Lower leg skin (tissue), 4 donors: ENCODE data around the gene JMJD6. TPM values are rescaled to one million over a fixed set of nuclear protein-coding genes. Genes with fewer than 3 reads are reported as not detected.

ENCODE experiments used
- DNase-seq, 2 donors: peaks; one replicate each; pipeline ENCODE4 v3.0.0-alpha.2; 2019; ENCODE audit warnings: low spot score in 2 of 2
- H3K4me3 ChIP-seq: fragments of 200-600 bp; sonication (generic); 2 replicates; pipeline ENCODE4 v1.5.1; 2017; ENCODE audit warnings: mild to moderate bottlenecking, low read depth; ENCODE audit not compliant: poor library complexity, severe bottlenecking
- CTCF ChIP-seq, 3 donors: fragments of 450-650 bp; IDR thresholded peaks; one replicate each; pipeline ENCODE4 v1.5.1; 2016; ENCODE audit warnings: antibody characterized with exemption in 3 of 3, mild to moderate bottlenecking in 3 of 3, moderate library complexity in 2 of 3
- POLR2A ChIP-seq, 2 donors: fragments of 450-650 bp; IDR thresholded peaks; one replicate each; pipeline ENCODE4 v1.6.1; 2016 to 2017; ENCODE audit warnings: antibody characterized with exemption in 2 of 2, mild to moderate bottlenecking in 1 of 2, moderate library complexity in 1 of 2
- WGBS, 2 donors: methylation state at CpG; one replicate each; pipeline ENCODE4 v1.1.5; 2018; 5-methylcytosine and 5-hydroxymethylcytosine counted together
- intact Hi-C: fragments of 100-400 bp; cut with DNase I; formaldehyde crosslinking; loops from one replicate; pipeline ENCODE4 v1.15.0; 2023; ENCODE audit warnings: low total_unique reads
- total RNA-seq, 4 donors: library from RNA; depleted of rRNA; stranded (reverse); fragments of >200 nt; gene quantifications; one replicate each; pipeline ENCODE4 v1.1.0, GENCODE V29; 2016

Gene JMJD6
- total RNA-seq, 4 donors from 2014 or later = 16.1 to 28.8 (median 21.0) TPM

GRCh38 chr17:76679239-76679638, 47.2 kb downstream of the JMJD6 start:
- 70 to 86% methylated on average over 1 of the region's 1 CpG for WGBS, 2 donors
- intact Hi-C loops = no loop called here
- TF ChIP-seq POLR2A (IDR thresholded peaks at IDR 0.05) (no peak), CTCF (IDR thresholded peaks at IDR 0.05) (no peak)
- H3K4me3 ChIP-seq = no peak overlapping the region
- DNase-seq = no peak

- no peak overlapping the region for H3K4me3 ChIP-seq
- intact Hi-C loops = no loop called here
- 79 to 84% methylated on average over 12 of the region's 12 CpGs for WGBS, 2 donors
- DNase-seq = no peak
- TF ChIP-seq CTCF (IDR thresholded peaks at IDR 0.05) (no peak), POLR2A (IDR thresholded peaks at IDR 0.05) (no peak)
Observed at GRCh38 chr17:76678330-76678729, 48.1 kb downstream of the JMJD6 start.

DNA sequence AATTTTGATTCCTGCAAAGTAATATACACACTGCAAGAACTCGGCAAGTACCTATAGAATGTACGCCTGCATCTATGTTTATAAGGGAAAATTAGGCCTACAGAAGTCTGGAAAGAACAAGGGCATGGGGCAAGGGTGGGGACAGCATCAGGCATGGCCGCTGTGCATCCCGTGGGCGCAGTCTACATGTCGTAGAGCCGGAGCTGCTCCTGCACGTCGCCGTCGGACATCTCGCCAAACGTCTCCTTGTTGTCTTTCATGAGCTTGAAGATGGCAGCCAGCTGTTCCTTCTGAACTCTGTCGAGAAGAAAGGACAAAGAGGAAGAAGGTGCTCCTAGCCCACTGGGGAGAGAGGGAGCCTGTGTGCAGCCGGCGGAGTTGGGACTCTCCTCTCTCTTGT, 49.0 kb downstream of the JMJD6 start:
- DNase-seq = no peak
- no peak overlapping the region for H3K4me3 ChIP-seq
- intact Hi-C loops = no loop called here
- 90 to 92% methylated on average over 16 of the region's 16 CpGs for whole genome bisulfite sequencing, 2 donors
- no peak for TF ChIP-seq CTCF (IDR thresholded peaks at IDR 0.05)
- TF ChIP-seq POLR2A (IDR thresholded peaks at IDR 0.05) = no peak

DNA sequence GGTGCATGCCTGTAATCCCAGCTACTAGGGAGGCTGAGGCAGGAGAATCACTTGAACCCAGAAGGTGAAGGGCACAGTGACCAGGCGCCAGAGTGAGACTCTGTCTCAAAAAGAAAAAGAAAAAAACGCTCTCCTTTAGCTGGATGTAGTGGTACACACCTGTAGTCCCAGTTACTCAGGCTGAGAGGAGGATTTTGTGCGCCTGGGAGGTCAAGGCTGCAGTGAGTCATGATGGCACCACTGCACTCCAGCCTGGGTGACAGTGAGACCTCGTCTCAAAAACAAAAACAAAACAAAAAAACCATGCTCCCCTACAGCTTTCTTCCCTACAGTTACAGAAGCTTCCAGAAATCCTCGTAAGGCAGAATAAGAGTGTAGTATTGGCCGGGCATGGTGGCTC, 49.8 kb downstream of the JMJD6 start:
- TF ChIP-seq POLR2A (IDR thresholded peaks at IDR 0.05) (no peak), CTCF (IDR thresholded peaks at IDR 0.05) (no peak)
- no peak overlapping the region for H3K4me3 ChIP-seq
- no peak for DNase-seq
- intact Hi-C loops = no loop called here
- WGBS, 2 donors = 88 to 93% methylated on average over 6 of the region's 6 CpGs

- no peak overlapping the region for H3K4me3 ChIP-seq
- TF ChIP-seq CTCF (IDR thresholded peaks at IDR 0.05) (no peak), POLR2A (IDR thresholded peaks at IDR 0.05) (no peak)
- 88 to 93% methylated on average over 6 of the region's 6 CpGs for WGBS, 2 donors
- intact Hi-C loops = no loop called here
- no peak for DNase-seq
Observed at GRCh38 chr17:76675648-76676047, 50.8 kb downstream of the JMJD6 start.

GRCh38 chr17:76674600-76674999, 51.8 kb downstream of the JMJD6 start:
- 96 to 100% methylated on average over 5 of the region's 5 CpGs for WGBS, 2 donors
- DNase-seq = no peak
- no peak overlapping the region for H3K4me3 ChIP-seq
- intact Hi-C loops = no loop called here
- no peak for TF ChIP-seq CTCF (IDR thresholded peaks at IDR 0.05)
